Ectodermal cell (in vitro differentiated cells): ENCODE data around the gene SYT17. TPM values are rescaled to one million over a fixed set of nuclear protein-coding genes. Genes with fewer than 3 reads are reported as not detected.

Experiments used
- H3K27ac ChIP-seq: 2 replicates; pipeline ENCODE4 v1.7.0; 2013; ENCODE audit warnings: mild to moderate bottlenecking, low read depth, low read length; ENCODE audit not compliant: insufficient read depth, poor library complexity, severe bottlenecking
- H3K27me3 ChIP-seq: 2 replicates; pipeline ENCODE4 v1.7.0; 2013; ENCODE audit warnings: mild to moderate bottlenecking, low read length; ENCODE audit not compliant: insufficient read depth, control insufficient read depth, poor library complexity, severe bottlenecking
- H3K36me3 ChIP-seq: one replicate; pipeline ENCODE4 v1.7.0; 2013; ENCODE audit warnings: low read length; ENCODE audit not compliant: control insufficient read depth, insufficient read depth
- H3K4me1 ChIP-seq: one replicate; pipeline ENCODE4 v1.7.0; 2013; ENCODE audit warnings: low read length; ENCODE audit not compliant: control insufficient read depth, insufficient read depth
- H3K4me3 ChIP-seq: 2 replicates; pipeline ENCODE4 v1.7.0; 2013; ENCODE audit warnings: low read depth, low read length, control low read depth; ENCODE audit not compliant: insufficient read depth
- H3K9me3 ChIP-seq: 2 replicates; pipeline ENCODE4 v1.7.0; 2013; ENCODE audit warnings: mild to moderate bottlenecking, low read length, moderate library complexity; ENCODE audit not compliant: control insufficient read depth
- WGBS, 2 experiments: methylation state at CpG; one replicate each; pipeline ENCODE4 v1.1.7; 2013; ENCODE audit warnings: missing lambda C conversion rate in 2 of 2; 5-methylcytosine and 5-hydroxymethylcytosine counted together
- polyA plus RNA-seq, 4 experiments: library from polyadenylated mRNA; stranded (reverse); fragments of 50-300 nt; gene quantifications; one replicate each; pipeline ENCODE4 v1.2.3, GENCODE V29; 2013

Gene SYT17, protein sequence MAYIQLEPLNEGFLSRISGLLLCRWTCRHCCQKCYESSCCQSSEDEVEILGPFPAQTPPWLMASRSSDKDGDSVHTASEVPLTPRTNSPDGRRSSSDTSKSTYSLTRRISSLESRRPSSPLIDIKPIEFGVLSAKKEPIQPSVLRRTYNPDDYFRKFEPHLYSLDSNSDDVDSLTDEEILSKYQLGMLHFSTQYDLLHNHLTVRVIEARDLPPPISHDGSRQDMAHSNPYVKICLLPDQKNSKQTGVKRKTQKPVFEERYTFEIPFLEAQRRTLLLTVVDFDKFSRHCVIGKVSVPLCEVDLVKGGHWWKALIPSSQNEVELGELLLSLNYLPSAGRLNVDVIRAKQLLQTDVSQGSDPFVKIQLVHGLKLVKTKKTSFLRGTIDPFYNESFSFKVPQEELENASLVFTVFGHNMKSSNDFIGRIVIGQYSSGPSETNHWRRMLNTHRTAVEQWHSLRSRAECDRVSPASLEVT
- polyA plus RNA-seq (2013, experiment 1 of 4) = 10.9 TPM
- 16.8 TPM for polyA plus RNA-seq (2013, experiment 2 of 4)
- 10.9 TPM for polyA plus RNA-seq (2013, experiment 3 of 4)
- 12.6 TPM for polyA plus RNA-seq (2013, experiment 4 of 4)

DNA sequence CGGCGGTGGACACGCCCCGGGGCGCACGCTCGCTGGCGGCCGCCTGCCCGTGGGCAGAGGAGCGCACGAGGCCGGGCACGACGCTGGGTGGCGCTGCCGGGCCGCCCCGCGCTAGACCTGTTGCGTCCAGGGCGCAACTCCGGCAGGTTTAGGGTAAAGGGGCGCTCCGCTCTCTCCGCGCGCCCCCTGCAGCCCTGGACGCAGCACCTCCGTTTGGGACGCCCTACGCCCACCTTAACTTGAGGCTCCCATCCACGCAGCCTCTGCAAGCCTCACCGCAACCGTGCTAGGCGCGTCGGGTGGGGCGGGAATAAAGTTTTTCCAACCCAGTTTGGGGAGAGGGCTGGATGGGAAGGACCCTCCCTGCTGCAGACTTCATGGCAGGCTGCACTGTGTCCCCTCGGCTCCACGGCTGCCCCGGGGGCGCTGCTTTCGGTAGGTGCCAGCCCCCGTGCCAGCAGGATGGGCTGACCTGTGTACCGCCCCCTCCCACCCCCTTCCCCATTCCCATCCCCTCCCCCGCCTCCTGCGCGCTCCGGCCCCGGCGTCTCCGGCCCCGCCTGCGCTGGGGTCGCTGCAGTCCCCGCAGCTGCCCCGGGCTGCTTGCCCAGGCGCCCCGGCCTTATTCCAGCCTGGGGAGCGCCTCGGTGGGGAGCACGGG is at the start of gene SYT17:
TSS of gene SYT17 (plus strand) at position 531 of the 661 bp plus-strand sequence. CDS start 407 bp downstream, outside the sequence.
- H3K4me3 ChIP-seq = peak within 1 kb of the TSS; percentile 53
- peaks cover 38% of the 10 kb centered on the region for H3K27me3 ChIP-seq
- H3K9me3 ChIP-seq = no peaks in the 10 kb centered on the region
- H3K27ac ChIP-seq = no peak within 1 kb of the TSS
- WGBS, 2 experiments = 1% methylated on average over 63 of the region's 63 CpGs
- H3K36me3 ChIP-seq = no peaks in the 10 kb centered on the region
- no peaks in the 10 kb centered on the region for H3K4me1 ChIP-seq

DNA sequence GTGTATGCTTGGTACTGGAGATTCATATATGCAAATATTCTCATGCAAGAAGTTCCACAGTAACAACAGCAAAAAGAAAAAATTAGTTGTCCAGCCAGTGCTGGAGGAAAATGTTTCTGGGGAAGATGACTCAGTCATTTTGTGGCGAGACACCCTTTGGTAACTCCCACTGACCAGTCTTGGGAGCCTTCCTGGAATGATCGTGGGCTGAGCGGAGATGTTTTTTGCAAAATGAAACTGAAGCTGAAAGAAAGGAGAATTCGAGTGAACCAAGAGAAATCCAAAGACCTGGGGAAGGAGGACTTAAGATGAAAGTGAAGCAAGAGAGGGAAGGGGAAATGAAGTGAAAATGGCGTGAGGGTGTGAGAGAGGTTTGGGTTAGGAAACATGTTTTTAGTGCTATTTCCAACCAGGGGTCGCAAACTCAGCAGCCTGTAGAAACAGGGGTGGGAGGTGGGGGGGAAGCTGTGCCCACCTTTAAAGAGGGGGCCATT is 49.1 kb upstream of the SYT17 start:
- no peaks in the 10 kb centered on the region for H3K4me1 ChIP-seq
- H3K27ac ChIP-seq = no peak overlapping the region
- H3K27me3 ChIP-seq = peaks cover 26% of the 10 kb centered on the region
- WGBS, 2 experiments = 91 to 92% methylated on average over 6 of the region's 6 CpGs
- H3K9me3 ChIP-seq = no peaks in the 10 kb centered on the region
- H3K4me3 ChIP-seq = no peak overlapping the region
- peaks cover 4% of the 10 kb centered on the region for H3K36me3 ChIP-seq

DNA sequence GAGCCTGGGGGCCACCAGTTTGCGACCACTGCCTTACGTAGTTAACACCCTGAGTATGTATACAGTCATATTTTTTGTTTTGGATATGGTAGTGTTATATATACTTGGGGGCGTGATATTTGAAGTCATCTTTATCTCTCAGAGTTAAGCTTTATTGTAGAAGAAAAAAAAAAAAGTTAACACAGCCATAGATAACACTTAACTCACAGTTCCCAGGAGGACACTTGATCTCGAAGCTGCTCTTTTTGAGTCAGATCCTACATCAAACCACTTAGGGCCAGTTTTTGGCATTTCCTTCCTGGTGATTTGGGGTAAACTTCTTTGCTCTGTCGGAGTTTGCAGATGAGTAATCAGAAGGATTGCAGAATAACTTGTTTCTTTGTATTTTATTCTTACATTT is 48.5 kb upstream of the SYT17 start:
- Histone ChIP-seq H3K36me3 (peaks cover 4% of the 10 kb centered on the region), H3K27ac (no peak overlapping the region), H3K9me3 (no peaks in the 10 kb centered on the region), H3K4me3 (no peak overlapping the region), H3K27me3 (peaks cover 20% of the 10 kb centered on the region), H3K4me1 (no peaks in the 10 kb centered on the region)
- 86 to 99% methylated on average over 3 of the region's 5 CpGs for whole genome bisulfite sequencing, 2 experiments

DNA sequence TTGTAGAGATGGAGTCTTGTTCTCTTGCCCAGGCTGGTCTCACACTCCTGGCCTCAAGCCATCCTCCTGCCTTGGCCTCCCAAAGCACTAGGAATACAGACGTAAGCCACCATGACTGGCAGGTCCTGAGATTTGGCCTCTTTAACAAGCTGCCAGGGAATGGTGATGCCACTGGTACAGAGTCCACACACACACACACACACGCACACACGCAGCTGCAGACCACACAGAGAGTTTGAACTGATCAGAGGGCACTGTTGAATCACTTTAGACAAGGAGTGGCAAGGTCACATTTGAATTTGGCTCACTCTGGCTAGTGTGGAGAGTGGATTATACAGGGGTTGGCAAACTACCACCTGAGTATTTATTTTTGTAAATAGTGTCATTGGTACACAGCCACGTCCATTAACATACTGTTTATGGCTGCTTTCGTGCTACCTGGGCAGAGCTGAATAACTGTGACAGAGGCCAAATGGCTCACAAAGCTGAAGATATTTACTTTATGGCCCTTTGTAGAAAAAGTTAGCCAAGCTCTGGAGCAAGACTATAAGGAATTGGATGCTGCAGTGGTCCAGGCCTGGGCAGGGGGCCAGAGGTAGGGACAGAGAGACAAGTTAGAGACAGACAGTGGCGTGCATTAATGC is 44.4 kb upstream of the SYT17 start:
- H3K36me3 ChIP-seq = no peaks in the 10 kb centered on the region
- H3K4me3 ChIP-seq = no peak overlapping the region
- H3K4me1 ChIP-seq = no peaks in the 10 kb centered on the region
- no peaks in the 10 kb centered on the region for H3K27me3 ChIP-seq
- H3K9me3 ChIP-seq = no peaks in the 10 kb centered on the region
- WGBS, 2 experiments = 91 to 97% methylated on average over 6 of the region's 6 CpGs
- H3K27ac ChIP-seq = no peak overlapping the region

DNA sequence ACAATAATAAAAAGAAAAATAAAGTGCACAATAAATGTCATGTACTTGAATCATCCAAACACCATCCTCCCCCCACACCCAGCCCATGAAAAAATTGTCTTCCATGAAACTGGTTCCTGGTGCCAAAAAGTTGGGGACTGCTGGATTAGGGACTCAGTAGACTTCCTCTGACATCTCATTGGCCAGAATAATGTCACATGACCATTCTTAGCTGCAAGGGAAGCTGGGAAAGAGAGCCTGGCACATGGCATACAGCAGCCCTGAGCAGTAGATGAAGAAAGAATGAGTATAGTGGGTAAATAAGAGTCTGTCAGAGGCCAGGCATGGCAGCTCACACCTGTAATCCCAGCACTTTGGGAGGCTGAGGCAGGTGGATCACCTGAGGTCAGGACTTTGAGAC is 41.7 kb upstream of the SYT17 start:
- H3K4me1 ChIP-seq = no peaks in the 10 kb centered on the region
- H3K27ac ChIP-seq = no peak overlapping the region
- no peak overlapping the region for H3K4me3 ChIP-seq
- H3K9me3 ChIP-seq = no peaks in the 10 kb centered on the region
- H3K27me3 ChIP-seq = no peaks in the 10 kb centered on the region
- H3K36me3 ChIP-seq = no peaks in the 10 kb centered on the region

DNA sequence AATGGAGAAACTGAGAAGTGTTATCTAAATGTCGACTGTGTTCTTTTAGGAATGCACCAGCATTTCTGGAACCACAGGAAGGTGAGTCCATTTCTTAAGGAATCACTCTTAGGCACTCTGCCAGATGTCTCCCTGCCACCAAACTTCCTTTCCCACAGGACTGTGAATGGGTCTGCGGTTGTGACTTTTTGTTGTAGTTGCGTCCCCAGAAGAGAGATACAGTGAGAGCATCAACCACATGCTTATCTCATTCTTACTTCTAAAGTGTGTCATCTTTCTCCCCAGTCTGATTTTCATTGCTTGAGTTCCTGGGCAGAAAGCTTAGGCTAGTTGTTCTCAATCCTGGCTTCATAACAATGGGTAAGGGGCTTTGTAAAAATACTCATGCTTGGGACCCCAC is 40.8 kb upstream of the SYT17 start:
- WGBS, 2 experiments = 95 to 96% methylated on average over 3 of the region's 3 CpGs
- H3K9me3 ChIP-seq = no peaks in the 10 kb centered on the region
- no peak overlapping the region for H3K4me3 ChIP-seq
- no peaks in the 10 kb centered on the region for H3K4me1 ChIP-seq
- no peak overlapping the region for H3K27ac ChIP-seq
- no peaks in the 10 kb centered on the region for H3K27me3 ChIP-seq
- H3K36me3 ChIP-seq = no peaks in the 10 kb centered on the region

DNA sequence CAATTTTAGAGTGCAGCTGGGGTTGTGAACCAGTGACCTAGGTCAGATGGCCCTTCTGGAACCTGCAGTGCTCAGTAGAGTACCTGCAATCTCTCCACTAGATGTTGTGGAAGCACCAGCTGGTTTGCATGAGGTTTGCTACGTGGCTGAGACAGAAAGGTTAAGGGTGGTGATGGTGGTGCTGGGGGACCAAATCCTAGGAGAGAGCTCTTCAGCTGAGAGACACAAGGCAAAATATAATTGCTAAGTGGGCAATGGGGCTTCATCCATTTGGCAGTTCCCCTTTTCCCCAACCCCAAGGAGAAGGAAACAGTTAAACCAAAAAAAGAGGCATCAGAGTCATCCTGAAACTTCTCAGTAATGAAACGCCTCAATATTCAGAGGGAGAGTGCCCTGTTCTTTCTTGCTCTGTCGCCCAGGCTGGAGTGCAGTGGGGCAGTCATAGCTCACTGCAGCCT is 40.3 kb upstream of the SYT17 start:
- no peaks in the 10 kb centered on the region for H3K36me3 ChIP-seq
- no peaks in the 10 kb centered on the region for H3K27me3 ChIP-seq
- whole genome bisulfite sequencing, 2 experiments = 91 to 92% methylated on average over 3 of the region's 3 CpGs
- no peak overlapping the region for H3K27ac ChIP-seq
- no peak overlapping the region for H3K4me3 ChIP-seq
- H3K4me1 ChIP-seq = no peaks in the 10 kb centered on the region
- no peaks in the 10 kb centered on the region for H3K9me3 ChIP-seq

DNA sequence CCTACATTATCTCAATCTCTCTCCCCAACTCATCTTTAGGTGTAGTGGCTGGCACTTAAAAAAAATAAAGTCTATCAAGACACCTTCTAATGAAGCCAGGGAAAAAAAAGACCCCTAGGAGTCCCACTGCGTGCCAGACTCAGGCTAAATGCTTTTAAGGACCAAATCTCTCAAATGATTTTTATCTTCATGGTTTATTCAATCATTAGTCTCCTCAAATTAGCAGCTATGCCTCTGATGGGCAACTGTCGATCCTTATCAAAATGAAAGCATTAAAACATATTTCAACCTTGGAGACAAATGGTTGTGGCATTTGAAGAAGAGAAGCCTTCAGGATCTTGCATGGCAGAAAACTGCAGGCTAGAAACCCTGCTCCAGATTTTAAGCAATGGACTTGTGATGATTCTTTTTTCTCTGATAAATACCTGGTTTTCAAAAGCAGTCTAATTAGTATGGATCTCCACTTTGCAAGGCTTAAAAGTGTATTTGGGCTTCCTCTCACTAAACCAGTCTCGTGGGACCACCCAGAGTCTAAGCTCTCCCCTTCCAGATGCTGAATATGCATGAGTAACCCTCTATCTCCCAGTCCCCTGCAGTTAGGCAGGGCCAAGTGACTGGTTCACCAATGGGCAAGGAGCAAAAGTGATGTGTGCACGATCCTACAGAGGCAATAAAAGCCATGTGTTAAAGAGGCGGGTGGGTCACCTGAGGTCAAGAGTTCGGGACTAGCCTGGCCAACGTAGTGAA is 39.4 kb upstream of the SYT17 start:
- no peak overlapping the region for H3K27ac ChIP-seq
- H3K27me3 ChIP-seq = no peaks in the 10 kb centered on the region
- H3K36me3 ChIP-seq = no peaks in the 10 kb centered on the region
- H3K9me3 ChIP-seq = no peaks in the 10 kb centered on the region
- WGBS, 2 experiments = 74 to 82% methylated on average over 5 to 7 of the region's 7 CpGs
- H3K4me1 ChIP-seq = no peaks in the 10 kb centered on the region
- H3K4me3 ChIP-seq = no peak overlapping the region

DNA sequence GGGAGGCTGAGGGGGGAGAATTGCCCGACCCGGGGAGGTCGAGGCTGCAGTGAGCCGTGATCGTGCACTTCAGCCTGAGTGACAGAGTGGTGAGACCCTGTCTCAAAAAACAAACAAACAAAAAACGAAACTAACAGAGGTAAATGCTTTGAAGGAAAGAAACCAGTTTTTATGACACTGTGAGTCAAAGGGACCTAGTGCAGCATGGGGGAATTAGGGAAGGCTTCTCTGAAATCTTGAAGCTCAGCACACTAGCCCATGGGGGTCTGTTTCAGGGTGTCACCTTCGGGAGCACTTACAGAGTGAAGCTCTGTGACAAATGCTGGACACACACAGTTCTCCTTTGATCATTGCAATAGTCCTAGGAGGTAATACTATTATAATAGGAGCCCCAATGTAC is 37.7 kb upstream of the SYT17 start:
- 94% methylated on average over 7 of the region's 7 CpGs for WGBS, 2 experiments
- no peak overlapping the region for H3K4me3 ChIP-seq
- H3K4me1 ChIP-seq = no peaks in the 10 kb centered on the region

More for the DNA sequence above, 37.7 kb upstream of the SYT17 start:
- Histone ChIP-seq H3K36me3 (no peaks in the 10 kb centered on the region), H3K27me3 (no peaks in the 10 kb centered on the region), H3K27ac (no peak overlapping the region), H3K9me3 (no peaks in the 10 kb centered on the region)
